ENCODE measurements around the gene ARHGAP44. TPM values are rescaled to one million over a fixed set of nuclear protein-coding genes. Genes with fewer than 3 reads are reported as not detected.

The ARHGAP44 gene
- total and polyA plus RNA-seq, 4 donors: 12.1 to 37.5 (median 20.2) TPM

DNA sequence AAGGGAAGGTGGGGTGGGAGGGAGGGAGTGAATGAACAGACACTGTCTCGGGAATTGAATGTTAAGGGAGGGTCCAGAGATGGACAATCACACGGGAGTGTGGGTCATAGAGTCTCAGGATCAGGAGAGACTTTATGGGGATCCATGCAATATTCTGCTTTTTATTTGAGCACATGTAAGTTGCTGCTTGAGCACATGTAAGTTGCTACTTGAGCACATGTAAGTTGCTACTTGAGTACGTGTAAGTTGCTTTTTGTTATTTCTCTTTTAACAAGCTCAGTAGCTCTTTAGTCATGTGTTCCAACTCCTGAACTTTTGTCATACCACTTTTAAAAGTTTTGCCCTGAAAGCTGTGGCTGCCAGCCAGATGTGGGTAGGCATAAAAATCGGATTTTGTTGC is 110.3 kb downstream of the ARHGAP44 start:
- Histone ChIP-seq H3K36me3 (ENCODE audit: control insufficient read depth in 4 of 4, insufficient read depth in 4 of 4, low read length in 4 of 4) (peaks cover 0 to 4% (median 0%) of the 10 kb centered on the region in 4 donors), H3K27me3 (ENCODE audit: control insufficient read depth in 3 of 3, insufficient read depth in 3 of 3, low read length in 2 of 3) (no peaks in the 10 kb centered on the region), H3K9ac (ENCODE audit: insufficient read depth in 1 of 2, low read length in 2 of 2) (no peak overlapping the region), H3K4me1 (ENCODE audit: control insufficient read depth in 5 of 5, insufficient read depth in 5 of 5, low read length in 5 of 5) (peaks cover 0 to 5% (median 0%) of the 10 kb centered on the region in 5 donors), H3K27ac (ENCODE audit: low read depth in 1 of 2, low read length in 1 of 2) (no peak overlapping the region), H3K9me3 (ENCODE audit: control insufficient read depth in 4 of 4, insufficient read depth in 3 of 4, low read length in 3 of 4) (peaks cover 0 to 11% (median 0%) of the 10 kb centered on the region in 4 donors), H3K4me3 (no peak overlapping the region)
- 51 to 59% methylated on average over 4 of the region's 4 CpGs for WGBS, 2 donors
- no peak for ATAC-seq (ENCODE audit: insufficient read depth, low FRiP score)
- TF ChIP-seq, protein P1, sequence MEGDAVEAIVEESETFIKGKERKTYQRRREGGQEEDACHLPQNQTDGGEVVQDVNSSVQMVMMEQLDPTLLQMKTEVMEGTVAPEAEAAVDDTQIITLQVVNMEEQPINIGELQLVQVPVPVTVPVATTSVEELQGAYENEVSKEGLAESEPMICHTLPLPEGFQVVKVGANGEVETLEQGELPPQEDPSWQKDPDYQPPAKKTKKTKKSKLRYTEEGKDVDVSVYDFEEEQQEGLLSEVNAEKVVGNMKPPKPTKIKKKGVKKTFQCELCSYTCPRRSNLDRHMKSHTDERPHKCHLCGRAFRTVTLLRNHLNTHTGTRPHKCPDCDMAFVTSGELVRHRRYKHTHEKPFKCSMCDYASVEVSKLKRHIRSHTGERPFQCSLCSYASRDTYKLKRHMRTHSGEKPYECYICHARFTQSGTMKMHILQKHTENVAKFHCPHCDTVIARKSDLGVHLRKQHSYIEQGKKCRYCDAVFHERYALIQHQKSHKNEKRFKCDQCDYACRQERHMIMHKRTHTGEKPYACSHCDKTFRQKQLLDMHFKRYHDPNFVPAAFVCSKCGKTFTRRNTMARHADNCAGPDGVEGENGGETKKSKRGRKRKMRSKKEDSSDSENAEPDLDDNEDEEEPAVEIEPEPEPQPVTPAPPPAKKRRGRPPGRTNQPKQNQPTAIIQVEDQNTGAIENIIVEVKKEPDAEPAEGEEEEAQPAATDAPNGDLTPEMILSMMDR (IDR thresholded peaks at IDR 0.05; ENCODE audit: control extremely low read depth, extremely low read depth): no peak
- peak in 1 of 3 donors; percentile 17 for DNase-seq

DNA sequence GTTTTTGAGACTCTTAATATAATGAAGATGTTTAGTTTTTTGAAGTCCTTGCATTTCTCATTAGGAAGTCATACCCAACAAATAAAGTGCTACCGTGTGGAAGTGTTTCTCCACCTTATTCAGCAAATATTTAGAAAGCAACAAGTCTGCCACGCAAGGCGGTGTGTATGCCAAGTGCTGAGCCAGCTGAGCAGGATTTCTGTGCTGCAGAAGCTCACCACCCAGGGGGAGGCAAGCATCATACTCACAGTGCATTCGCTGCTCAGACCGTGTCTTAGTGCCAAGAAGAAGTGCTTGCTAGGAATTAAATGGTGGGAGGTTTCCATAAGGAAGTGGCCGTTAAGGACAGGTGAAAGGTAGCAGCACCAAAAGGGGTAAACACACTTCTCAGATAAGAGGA is 111.2 kb downstream of the ARHGAP44 start:
- TF ChIP-seq, protein P1 (IDR thresholded peaks at IDR 0.05; ENCODE audit: control extremely low read depth, extremely low read depth): no peak
- peaks cover 0 to 5% (median 0%) of the 10 kb centered on the region in 5 donors for H3K4me1 ChIP-seq (ENCODE audit: control insufficient read depth in 5 of 5, insufficient read depth in 5 of 5, low read length in 5 of 5)
- peaks cover 0 to 4% (median 0%) of the 10 kb centered on the region in 4 donors for H3K36me3 ChIP-seq (ENCODE audit: control insufficient read depth in 4 of 4, insufficient read depth in 4 of 4, low read length in 4 of 4)
- H3K27ac ChIP-seq (ENCODE audit: low read depth in 1 of 2, low read length in 1 of 2): no peak overlapping the region
- H3K9me3 ChIP-seq (ENCODE audit: control insufficient read depth in 4 of 4, insufficient read depth in 3 of 4, low read length in 3 of 4): peaks cover 0 to 11% (median 0%) of the 10 kb centered on the region in 4 donors
- ATAC-seq (ENCODE audit: insufficient read depth, low FRiP score) (no peak), DNase-seq (peak in 1 of 3 donors; percentile 19)
- H3K27me3 ChIP-seq (ENCODE audit: control insufficient read depth in 3 of 3, insufficient read depth in 3 of 3, low read length in 2 of 3): no peaks in the 10 kb centered on the region
- H3K4me3 ChIP-seq: no peak overlapping the region
- whole genome bisulfite sequencing, 2 donors: 75 to 86% methylated on average over 6 of the region's 6 CpGs
- H3K9ac ChIP-seq (ENCODE audit: insufficient read depth in 1 of 2, low read length in 2 of 2): no peak overlapping the region

DNA sequence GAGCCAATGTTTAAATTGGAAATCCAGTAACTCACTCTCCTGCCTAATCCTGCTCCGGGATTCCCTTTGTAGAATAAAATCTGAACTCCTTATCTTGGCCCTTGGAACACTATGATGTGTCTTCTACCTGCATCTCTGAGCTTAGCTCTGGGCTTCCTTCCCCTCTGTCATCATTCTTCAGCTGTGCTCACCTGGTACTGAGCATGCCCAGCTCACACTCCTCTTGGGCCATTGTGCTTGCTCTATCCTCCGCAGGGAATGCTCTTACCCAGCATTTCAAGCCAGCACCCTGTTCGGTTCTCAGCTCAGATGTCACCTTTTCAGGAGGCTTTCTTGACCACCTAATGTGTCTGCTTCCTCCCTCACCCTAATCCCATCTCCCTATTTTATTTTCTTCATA is 112.7 kb downstream of the ARHGAP44 start:
- no peak overlapping the region for H3K27ac ChIP-seq (ENCODE audit: low read depth in 1 of 2, low read length in 1 of 2)
- TF ChIP-seq, protein P1 (IDR thresholded peaks at IDR 0.05; ENCODE audit: control extremely low read depth, extremely low read depth): no peak
- peaks cover 0 to 5% (median 0%) of the 10 kb centered on the region in 5 donors for H3K4me1 ChIP-seq (ENCODE audit: control insufficient read depth in 5 of 5, insufficient read depth in 5 of 5, low read length in 5 of 5)
- H3K9ac ChIP-seq (ENCODE audit: insufficient read depth in 1 of 2, low read length in 2 of 2): no peak overlapping the region
- H3K27me3 ChIP-seq (ENCODE audit: control insufficient read depth in 3 of 3, insufficient read depth in 3 of 3, low read length in 2 of 3): no peaks in the 10 kb centered on the region
- H3K9me3 ChIP-seq (ENCODE audit: control insufficient read depth in 4 of 4, insufficient read depth in 3 of 4, low read length in 3 of 4): peaks cover 0 to 6% (median 0%) of the 10 kb centered on the region in 4 donors
- DNase-seq (no peak), ATAC-seq (ENCODE audit: insufficient read depth, low FRiP score) (no peak)
- no peak overlapping the region for H3K4me3 ChIP-seq
- peaks cover 0 to 4% (median 0%) of the 10 kb centered on the region in 4 donors for H3K36me3 ChIP-seq (ENCODE audit: control insufficient read depth in 4 of 4, insufficient read depth in 4 of 4, low read length in 4 of 4)
- WGBS, 2 donors: 79 to 84% methylated on average over 3 of the region's 3 CpGs

DNA sequence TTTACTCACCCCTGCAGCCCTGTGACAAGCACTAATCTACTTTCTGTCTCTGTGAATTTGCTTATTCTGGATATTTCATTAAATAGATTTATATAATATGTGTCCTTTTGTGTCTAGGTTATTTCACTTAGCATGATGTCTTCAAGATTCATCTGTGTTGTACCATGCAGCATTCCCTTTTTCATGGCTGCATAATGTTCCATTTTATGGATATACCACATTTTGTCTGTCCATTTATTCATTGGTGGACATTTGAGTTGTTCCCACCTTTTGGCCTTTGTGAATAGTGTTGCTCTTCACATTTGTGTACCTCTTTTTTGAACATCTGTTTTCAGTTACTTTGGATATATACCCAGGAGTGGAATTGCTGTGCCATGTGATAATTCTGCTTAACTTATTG is 118.2 kb downstream of the ARHGAP44 start:
- DNase-seq (no peak), ATAC-seq (ENCODE audit: insufficient read depth, low FRiP score) (no peak)
- Histone ChIP-seq H3K27ac (ENCODE audit: low read depth in 1 of 2, low read length in 1 of 2) (no peak overlapping the region), H3K4me3 (no peak overlapping the region), H3K4me1 (ENCODE audit: control insufficient read depth in 5 of 5, insufficient read depth in 5 of 5, low read length in 5 of 5) (peaks cover 0 to under 1% (median 0%) of the 10 kb centered on the region in 5 donors), H3K9ac (ENCODE audit: insufficient read depth in 1 of 2, low read length in 2 of 2) (no peak overlapping the region), H3K27me3 (ENCODE audit: control insufficient read depth in 3 of 3, insufficient read depth in 3 of 3, low read length in 2 of 3) (no peaks in the 10 kb centered on the region), H3K9me3 (ENCODE audit: control insufficient read depth in 4 of 4, insufficient read depth in 3 of 4, low read length in 3 of 4) (no peaks in the 10 kb centered on the region), H3K36me3 (ENCODE audit: control insufficient read depth in 4 of 4, insufficient read depth in 4 of 4, low read length in 4 of 4) (no peaks in the 10 kb centered on the region)
- TF ChIP-seq, protein P1 (IDR thresholded peaks at IDR 0.05; ENCODE audit: control extremely low read depth, extremely low read depth): no peak
